GM13976 (cell line): ENCODE results near the gene INO80.

Experiments
- DNase-seq: peaks from one replicate; pipeline ENCODE4 v3.0.0; 2012; ENCODE audit warnings: low spot score
- CTCF ChIP-seq: IDR thresholded peaks from 2 replicates; pipeline ENCODE4 v1.5.1; 2012; ENCODE audit warnings: borderline replicate concordance, mild to moderate bottlenecking; ENCODE audit not compliant: insufficient read depth; ENCODE audit errors: extremely low read depth, missing control alignments, control extremely low read depth
- in situ Hi-C: fragments of 300-500 bp; cut with MboI; formaldehyde crosslinking; loops from one replicate; pipeline ENCODE4 v1.12.0; 2022; ENCODE audit warnings: low sequenced_read_pairs, mixed read lengths, inconsistent platforms; ENCODE audit not compliant: unreplicated experiment

INO80 gene

DNA sequence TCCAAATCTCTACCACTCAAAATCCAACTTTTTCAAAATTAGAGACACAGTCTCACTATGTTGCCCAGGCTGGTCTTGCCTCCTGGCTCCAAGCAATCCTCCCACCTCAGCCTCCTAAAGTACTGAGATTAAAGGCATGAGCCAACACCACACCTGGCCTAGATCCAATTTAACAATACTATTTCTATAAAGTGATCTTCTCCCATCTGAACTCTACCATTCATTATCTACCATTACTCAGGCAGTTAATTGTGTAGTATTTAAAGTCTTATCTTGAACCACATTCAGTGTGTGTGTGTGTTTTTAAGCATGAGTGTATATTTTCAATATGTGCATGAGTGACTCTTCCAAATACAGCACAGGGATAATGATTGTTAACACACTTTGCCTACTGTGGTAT is 77.0 kb downstream of the INO80 start:
- in situ Hi-C loops, result no loop called here
- no peak for TF ChIP-seq CTCF

GRCh38 chr15:41032079-41032328 is 84.1 kb downstream of the INO80 start:
- DNase-seq, result no peak
- in situ Hi-C loops, result no loop called here
- no peak for TF ChIP-seq CTCF

More for the DNA sequence above, 77.0 kb downstream of the INO80 start:
- no peak for DNase-seq

DNA sequence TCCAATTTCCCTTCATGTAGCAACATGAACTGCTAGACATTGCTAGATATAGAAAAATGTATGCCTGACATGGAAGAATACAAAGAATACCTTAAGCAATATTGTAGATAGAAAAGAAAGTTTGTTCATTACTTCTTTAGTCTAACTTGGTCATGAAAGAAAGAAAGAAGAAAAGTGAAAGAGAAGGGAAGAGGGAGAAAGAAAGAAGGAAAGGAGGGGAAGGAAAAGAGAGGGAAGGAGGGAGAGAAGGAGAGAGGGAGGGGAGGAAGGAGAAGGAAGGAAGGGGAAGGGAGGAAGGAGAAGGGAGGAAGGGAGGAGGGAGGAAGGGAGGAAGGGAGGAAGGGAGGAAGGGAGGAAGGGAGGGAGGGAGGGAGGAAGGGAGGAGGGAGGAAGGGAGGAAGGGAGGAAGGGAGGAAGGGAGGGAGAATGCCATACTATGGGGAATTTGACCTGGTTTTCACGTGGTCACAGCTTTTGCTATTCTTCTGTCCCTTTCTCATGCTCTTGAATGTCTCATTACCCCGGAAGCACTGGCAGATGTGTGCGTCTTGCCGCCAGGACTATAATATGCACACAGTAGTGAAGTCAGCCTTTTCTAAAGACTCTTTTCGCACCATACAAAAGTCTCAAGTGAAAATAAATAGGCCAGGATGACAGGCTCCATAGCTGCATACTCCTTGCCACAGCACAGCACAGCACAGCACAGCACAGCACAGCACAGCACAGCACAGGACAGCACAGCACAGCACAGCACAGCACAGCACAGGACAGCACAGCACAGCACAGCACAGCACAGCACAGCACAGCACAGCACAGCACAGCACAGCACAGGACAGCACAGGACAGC is 84.6 kb downstream of the INO80 start:
- no peak for TF ChIP-seq CTCF
- DNase-seq, result no peak
- in situ Hi-C loops, result no loop called here

GRCh38 chr15:41028853-41029252 is 87.2 kb downstream of the INO80 start:
- DNase-seq, result no peak
- in situ Hi-C loops, result no loop called here
- no peak for TF ChIP-seq CTCF

DNA sequence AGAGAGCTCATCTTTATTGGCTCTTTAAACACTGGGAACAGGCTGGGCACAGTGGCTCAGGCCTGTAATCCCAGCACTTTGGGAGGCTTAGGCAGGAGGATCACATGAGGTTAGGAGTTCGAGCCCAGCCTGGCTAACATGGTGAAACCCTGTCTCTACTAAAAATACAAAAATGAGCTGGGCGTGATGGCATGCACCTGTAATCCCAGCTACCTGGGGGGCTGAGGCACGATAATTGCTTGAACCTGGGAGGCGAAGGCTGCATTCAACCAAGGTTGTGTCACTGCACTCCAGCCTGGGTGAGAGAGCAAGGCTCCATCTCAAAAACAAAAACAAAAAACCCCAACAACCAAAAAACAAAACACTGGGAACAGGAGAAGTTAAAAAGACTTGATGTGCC is 90.7 kb downstream of the INO80 start:
- DNase-seq, result no peak
- in situ Hi-C loops, result no loop called here
- no peak for TF ChIP-seq CTCF

GRCh38 chr15:41024885-41025284 is 91.2 kb downstream of the INO80 start:
- in situ Hi-C loops, result loop anchor here (25.0 kb wide), 1 partner anchor 113 kb away; no protein-coding TSS in a partner anchor
- no peak for DNase-seq
- no peak for TF ChIP-seq CTCF
